Measurements from ENCODE around the gene SWT1.

The SWT1 gene

GRCh38 chr1:185156854-185157598, at the start of gene SWT1, which contains the start of gene TRMT1L:
Gene SWT1, plus strand, starts transcription at chr1:185157167. Its CDS starts 3,675 bp downstream, at chr1:185160842.
Gene TRMT1L, minus strand, starts transcription at chr1:185156953. Its CDS starts 241 bp downstream, at chr1:185156712.
- DNase-seq = peak; percentile 99

GRCh38 chr1:185108321-185108720, 48.6 kb upstream of the SWT1 start:
- no peak for DNase-seq

- no peak for DNase-seq
Measured at GRCh38 chr1:185110145-185110544, 46.8 kb upstream of the SWT1 start.

- no peak for DNase-seq
Measured at GRCh38 chr1:185111873-185112272, 45.1 kb upstream of the SWT1 start.

- no peak for DNase-seq
Measured at GRCh38 chr1:185112356-185112755, 44.6 kb upstream of the SWT1 start.

- DNase-seq = no peak
Measured at GRCh38 chr1:185129708-185130107, 27.3 kb upstream of the SWT1 start.

- DNase-seq = no peak
Measured at GRCh38 chr1:185132534-185132933, 24.4 kb upstream of the SWT1 start.

- no peak for DNase-seq
Measured at GRCh38 chr1:185137896-185138545, 18.9 kb upstream of the SWT1 start.

GRCh38 chr1:185139246-185139645, 17.7 kb upstream of the SWT1 start:
- no peak for DNase-seq

GRCh38 chr1:185144233-185144632, 12.7 kb upstream of the SWT1 start:
- DNase-seq = no peak

GRCh38 chr1:185151215-185151614, 5.8 kb upstream of the SWT1 start:
- no peak for DNase-seq

GRCh38 chr1:185152187-185152767, 4.7 kb upstream of the SWT1 start:
- no peak for DNase-seq

- no peak for DNase-seq
Measured at GRCh38 chr1:185154912-185155513, 2.0 kb upstream of the SWT1 start.

GRCh38 chr1:185155600-185156287, 1.2 kb upstream of the SWT1 start:
- DNase-seq = no peak

GRCh38 chr1:185156288-185156853, 596 bp upstream of the SWT1 start:
- DNase-seq = no peak

- peak; percentile 45 for DNase-seq
Measured at GRCh38 chr1:185157599-185158412, 839 bp downstream of the SWT1 start.

GRCh38 chr1:185158800-185159199, 1.8 kb downstream of the SWT1 start:
- DNase-seq = no peak

GRCh38 chr1:185159966-185160365, 3.0 kb downstream of the SWT1 start:
- no peak for DNase-seq

GRCh38 chr1:185162491-185162890, 5.5 kb downstream of the SWT1 start:
- DNase-seq = no peak

GRCh38 chr1:185166106-185166505, 9.1 kb downstream of the SWT1 start:
- DNase-seq = no peak

GRCh38 chr1:185170291-185170848, 13.4 kb downstream of the SWT1 start:
- DNase-seq = peak; percentile 68

All from right forelimb (tissue), 1 donor.